ENCODE measurements around the gene TNS1. TPM values are rescaled to one million over a fixed set of nuclear protein-coding genes. Genes with fewer than 3 reads are reported as not detected.
A peak's percentile ranks its signal among the peaks of the same experiment; 100 is the strongest.

The TNS1 gene
- total and polyA plus RNA-seq, 7 donors: 73.4 to 742 (median 276) TPM

DNA sequence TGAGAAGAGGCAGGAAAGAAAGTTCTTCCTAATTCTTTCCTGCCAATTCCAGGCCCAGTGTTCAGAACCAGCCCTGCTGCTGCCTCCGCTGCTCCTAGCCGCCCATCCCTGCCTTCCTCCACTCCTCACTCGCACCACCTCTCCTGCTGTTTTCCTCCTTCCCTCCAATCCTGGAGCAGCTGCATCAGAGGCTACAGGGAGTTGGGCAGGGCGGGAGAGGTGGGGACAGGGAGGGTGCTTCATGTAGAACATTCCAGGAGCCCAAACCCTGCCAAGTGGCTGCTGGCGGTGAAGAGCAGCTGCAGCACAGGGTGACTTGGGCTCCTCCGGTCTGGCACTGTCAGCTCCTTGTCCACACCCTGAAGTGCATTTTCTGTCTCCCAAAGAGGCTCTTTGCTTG is 176.3 kb downstream of the TNS1 start:
- TF ChIP-seq, protein P1, sequence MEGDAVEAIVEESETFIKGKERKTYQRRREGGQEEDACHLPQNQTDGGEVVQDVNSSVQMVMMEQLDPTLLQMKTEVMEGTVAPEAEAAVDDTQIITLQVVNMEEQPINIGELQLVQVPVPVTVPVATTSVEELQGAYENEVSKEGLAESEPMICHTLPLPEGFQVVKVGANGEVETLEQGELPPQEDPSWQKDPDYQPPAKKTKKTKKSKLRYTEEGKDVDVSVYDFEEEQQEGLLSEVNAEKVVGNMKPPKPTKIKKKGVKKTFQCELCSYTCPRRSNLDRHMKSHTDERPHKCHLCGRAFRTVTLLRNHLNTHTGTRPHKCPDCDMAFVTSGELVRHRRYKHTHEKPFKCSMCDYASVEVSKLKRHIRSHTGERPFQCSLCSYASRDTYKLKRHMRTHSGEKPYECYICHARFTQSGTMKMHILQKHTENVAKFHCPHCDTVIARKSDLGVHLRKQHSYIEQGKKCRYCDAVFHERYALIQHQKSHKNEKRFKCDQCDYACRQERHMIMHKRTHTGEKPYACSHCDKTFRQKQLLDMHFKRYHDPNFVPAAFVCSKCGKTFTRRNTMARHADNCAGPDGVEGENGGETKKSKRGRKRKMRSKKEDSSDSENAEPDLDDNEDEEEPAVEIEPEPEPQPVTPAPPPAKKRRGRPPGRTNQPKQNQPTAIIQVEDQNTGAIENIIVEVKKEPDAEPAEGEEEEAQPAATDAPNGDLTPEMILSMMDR (IDR thresholded peaks at IDR 0.05): no peak
- WGBS, 3 donors: 36 to 38% (median 36%) methylated on average over 6 of the region's 6 CpGs
- Histone ChIP-seq H3K27ac (peak overlapping the region; percentile 89), H3K4me3 (no peak overlapping the region), H3K36me3 (ENCODE audit: insufficient read depth in 1 of 2, low read depth in 1 of 2) (peaks cover 8 to 86% of the 10 kb centered on the region in 2 donors), H3K27me3 (ENCODE audit: insufficient read depth in 3 of 3, low read length in 2 of 3) (no peaks in the 10 kb centered on the region), H3K4me1 (peaks cover 79% of the 10 kb centered on the region), H3K9me3 (no peaks in the 10 kb centered on the region)
- intact Hi-C loops (cut with DNase I): loop anchor here in 1 of 2 donors (2.0 kb wide), 1 partner anchor 44 kb away; no protein-coding TSS in a partner anchor
- DNase-seq: peak; percentile 80 to 92
- peak; percentile 69 to 85 (median 76) for ATAC-seq

- no peaks in the 10 kb centered on the region for H3K27me3 ChIP-seq (ENCODE audit: insufficient read depth in 3 of 3, low read length in 2 of 3)
- intact Hi-C loops (cut with DNase I): loop anchor here in 1 of 2 donors (2.0 kb wide), 1 partner anchor 45 kb away; no protein-coding TSS in a partner anchor
- 86 to 94% (median 92%) methylated on average over 8 of the region's 8 CpGs for WGBS, 3 donors
- H3K36me3 ChIP-seq (ENCODE audit: insufficient read depth in 1 of 2, low read depth in 1 of 2): peaks cover 2 to 86% of the 10 kb centered on the region in 2 donors
- peaks cover 75% of the 10 kb centered on the region for H3K4me1 ChIP-seq
- DNase-seq: peak in 1 of 2 donors; percentile 46
- no peaks in the 10 kb centered on the region for H3K9me3 ChIP-seq
- ATAC-seq: no peak
- no peak overlapping the region for H3K4me3 ChIP-seq
- TF ChIP-seq, protein P1 (IDR thresholded peaks at IDR 0.05): no peak
- H3K27ac ChIP-seq: peak overlapping the region; percentile 89
Measured at GRCh38 chr2:217825469-217826235, 177.1 kb downstream of the TNS1 start.

DNA sequence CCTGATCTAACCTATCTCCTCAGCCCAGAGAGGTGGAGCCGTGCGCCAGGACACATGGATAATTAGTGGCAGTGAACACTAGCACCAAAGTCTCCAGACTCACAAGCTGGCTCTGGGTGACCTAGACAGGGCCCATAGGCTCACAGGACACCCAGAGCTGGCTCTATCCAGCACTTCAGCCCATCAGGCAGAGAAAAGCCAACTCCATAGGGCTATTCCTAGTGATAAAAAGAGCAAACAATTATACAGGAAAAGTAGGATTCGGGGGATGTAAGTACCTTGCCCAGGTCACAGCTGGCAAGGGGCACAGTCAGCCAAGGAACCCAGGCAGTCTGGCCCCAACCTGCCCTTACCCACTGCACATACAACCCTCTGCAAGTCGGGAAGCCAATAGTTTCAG is 178.6 kb downstream of the TNS1 start:
- WGBS, 3 donors: 85 to 95% (median 89%) methylated on average over 4 of the region's 4 CpGs
- H3K27ac ChIP-seq: peak overlapping the region; percentile 24
- TF ChIP-seq, protein P1 (IDR thresholded peaks at IDR 0.05): no peak
- H3K36me3 ChIP-seq (ENCODE audit: insufficient read depth in 1 of 2, low read depth in 1 of 2): peaks cover 3 to 86% of the 10 kb centered on the region in 2 donors
- H3K9me3 ChIP-seq: no peaks in the 10 kb centered on the region
- no peak overlapping the region for H3K4me3 ChIP-seq
- no peaks in the 10 kb centered on the region for H3K27me3 ChIP-seq (ENCODE audit: insufficient read depth in 3 of 3, low read length in 2 of 3)
- no peak for ATAC-seq
- peaks cover 75% of the 10 kb centered on the region for H3K4me1 ChIP-seq
- peak in 1 of 2 donors; percentile 35 for DNase-seq
- intact Hi-C loops (cut with DNase I): no loop called here

DNA sequence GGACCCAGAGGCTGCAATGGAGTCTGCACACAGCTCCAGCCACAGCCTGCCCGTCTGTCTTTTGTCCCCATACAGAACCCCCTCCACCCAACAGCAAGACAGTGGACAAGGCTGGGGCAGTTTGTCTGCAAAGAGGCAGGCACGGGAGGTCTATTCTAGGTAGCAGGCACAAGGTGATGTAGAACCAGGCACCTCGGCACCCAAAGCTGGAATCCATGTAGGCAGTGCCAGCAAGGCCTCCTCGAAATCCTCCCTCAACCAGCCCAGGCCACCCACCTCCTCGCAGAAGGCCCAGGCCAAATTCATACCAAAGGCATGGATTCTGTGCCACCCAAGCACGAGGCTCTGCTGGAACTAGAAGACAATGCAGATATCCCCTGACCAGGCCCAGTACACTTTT is 179.2 kb downstream of the TNS1 start:
- H3K4me1 ChIP-seq: peaks cover 75% of the 10 kb centered on the region
- peaks cover 3 to 86% of the 10 kb centered on the region in 2 donors for H3K36me3 ChIP-seq (ENCODE audit: insufficient read depth in 1 of 2, low read depth in 1 of 2)
- H3K27ac ChIP-seq: no peak overlapping the region
- ATAC-seq (no peak), DNase-seq (no peak)
- no peaks in the 10 kb centered on the region for H3K27me3 ChIP-seq (ENCODE audit: insufficient read depth in 3 of 3, low read length in 2 of 3)
- TF ChIP-seq, protein P1 (IDR thresholded peaks at IDR 0.05): no peak
- no peaks in the 10 kb centered on the region for H3K9me3 ChIP-seq
- intact Hi-C loops (cut with DNase I): no loop called here
- no peak overlapping the region for H3K4me3 ChIP-seq
- 89 to 93% (median 91%) methylated on average over 6 of the region's 6 CpGs for WGBS, 3 donors
